ENCODE results near the gene RRAGC.

Gene RRAGC

GRCh38 chr1:38834221-38834782 is 25.3 kb downstream of the RRAGC start:
- Histone ChIP-seq H3K36me3 (ENCODE audit: control insufficient read depth, insufficient read depth, low read length) (peaks cover 9% of the 10 kb centered on the region), H3K27me3 (ENCODE audit: control insufficient read depth, insufficient read depth, low read length, poor library complexity, severe bottlenecking) (no peaks in the 10 kb centered on the region), H3K4me1 (ENCODE audit: control insufficient read depth, insufficient read depth, low read length) (no peaks in the 10 kb centered on the region), H3K27ac (ENCODE audit: insufficient read depth, low read depth, low read length, poor library complexity, severe bottlenecking) (no peak overlapping the region), H3K4me3 (ENCODE audit: insufficient read depth, low read depth, low read length) (no peak overlapping the region), H3K9me3 (ENCODE audit: control insufficient read depth, low read length) (no peaks in the 10 kb centered on the region)
- WGBS, 2 experiments: 99 to 100% methylated on average over 3 of the region's 3 CpGs

GRCh38 chr1:38833146-38833545 is 26.4 kb downstream of the RRAGC start:
- H3K27me3 ChIP-seq (ENCODE audit: control insufficient read depth, insufficient read depth, low read length, poor library complexity, severe bottlenecking): no peaks in the 10 kb centered on the region
- WGBS, 2 experiments: 74 to 77% methylated on average over 3 of the region's 3 CpGs
- H3K36me3 ChIP-seq (ENCODE audit: control insufficient read depth, insufficient read depth, low read length): peaks cover under 1% of the 10 kb centered on the region
- H3K27ac ChIP-seq (ENCODE audit: insufficient read depth, low read depth, low read length, poor library complexity, severe bottlenecking): no peak overlapping the region
- H3K4me1 ChIP-seq (ENCODE audit: control insufficient read depth, insufficient read depth, low read length): no peaks in the 10 kb centered on the region
- H3K4me3 ChIP-seq (ENCODE audit: insufficient read depth, low read depth, low read length): no peak overlapping the region
- H3K9me3 ChIP-seq (ENCODE audit: control insufficient read depth, low read length): no peaks in the 10 kb centered on the region

GRCh38 chr1:38832370-38832734 is 27.2 kb downstream of the RRAGC start:
- Histone ChIP-seq H3K27ac (ENCODE audit: insufficient read depth, low read depth, low read length, poor library complexity, severe bottlenecking) (no peak overlapping the region), H3K36me3 (ENCODE audit: control insufficient read depth, insufficient read depth, low read length) (no peaks in the 10 kb centered on the region), H3K4me1 (ENCODE audit: control insufficient read depth, insufficient read depth, low read length) (no peaks in the 10 kb centered on the region), H3K9me3 (ENCODE audit: control insufficient read depth, low read length) (no peaks in the 10 kb centered on the region), H3K4me3 (ENCODE audit: insufficient read depth, low read depth, low read length) (no peak overlapping the region), H3K27me3 (ENCODE audit: control insufficient read depth, insufficient read depth, low read length, poor library complexity, severe bottlenecking) (no peaks in the 10 kb centered on the region)
- 87 to 100% methylated on average over 1 to 3 of the region's 3 CpGs for WGBS, 2 experiments

- Histone ChIP-seq H3K9me3 (ENCODE audit: control insufficient read depth, low read length) (no peaks in the 10 kb centered on the region), H3K27ac (ENCODE audit: insufficient read depth, low read depth, low read length, poor library complexity, severe bottlenecking) (no peak overlapping the region), H3K27me3 (ENCODE audit: control insufficient read depth, insufficient read depth, low read length, poor library complexity, severe bottlenecking) (no peaks in the 10 kb centered on the region), H3K4me3 (ENCODE audit: insufficient read depth, low read depth, low read length) (no peak overlapping the region), H3K4me1 (ENCODE audit: control insufficient read depth, insufficient read depth, low read length) (no peaks in the 10 kb centered on the region), H3K36me3 (ENCODE audit: control insufficient read depth, insufficient read depth, low read length) (no peaks in the 10 kb centered on the region)
- WGBS, 2 experiments: 94 to 96% methylated on average over 6 of the region's 6 CpGs
These were observed 27.7 kb downstream of the RRAGC start for GRCh38 chr1:38831731-38832369.

- H3K27me3 ChIP-seq (ENCODE audit: control insufficient read depth, insufficient read depth, low read length, poor library complexity, severe bottlenecking): no peaks in the 10 kb centered on the region
- H3K4me3 ChIP-seq (ENCODE audit: insufficient read depth, low read depth, low read length): no peak overlapping the region
- H3K9me3 ChIP-seq (ENCODE audit: control insufficient read depth, low read length): no peaks in the 10 kb centered on the region
- H3K36me3 ChIP-seq (ENCODE audit: control insufficient read depth, insufficient read depth, low read length): no peaks in the 10 kb centered on the region
- no peak overlapping the region for H3K27ac ChIP-seq (ENCODE audit: insufficient read depth, low read depth, low read length, poor library complexity, severe bottlenecking)
- WGBS, 2 experiments: 70 to 72% methylated on average over 1 of the region's 1 CpG
- H3K4me1 ChIP-seq (ENCODE audit: control insufficient read depth, insufficient read depth, low read length): no peaks in the 10 kb centered on the region
These were observed 30.2 kb downstream of the RRAGC start for GRCh38 chr1:38829368-38829767.

- 91 to 95% methylated on average over 2 of the region's 2 CpGs for WGBS, 2 experiments
- Histone ChIP-seq H3K9me3 (ENCODE audit: control insufficient read depth, low read length) (no peaks in the 10 kb centered on the region), H3K4me1 (ENCODE audit: control insufficient read depth, insufficient read depth, low read length) (no peaks in the 10 kb centered on the region), H3K4me3 (ENCODE audit: insufficient read depth, low read depth, low read length) (no peak overlapping the region), H3K36me3 (ENCODE audit: control insufficient read depth, insufficient read depth, low read length) (no peaks in the 10 kb centered on the region), H3K27me3 (ENCODE audit: control insufficient read depth, insufficient read depth, low read length, poor library complexity, severe bottlenecking) (no peaks in the 10 kb centered on the region), H3K27ac (ENCODE audit: insufficient read depth, low read depth, low read length, poor library complexity, severe bottlenecking) (no peak overlapping the region)
These were observed 32.3 kb downstream of the RRAGC start for GRCh38 chr1:38827318-38827717.

- Histone ChIP-seq H3K27ac (ENCODE audit: insufficient read depth, low read depth, low read length, poor library complexity, severe bottlenecking) (no peak overlapping the region), H3K36me3 (ENCODE audit: control insufficient read depth, insufficient read depth, low read length) (no peaks in the 10 kb centered on the region), H3K9me3 (ENCODE audit: control insufficient read depth, low read length) (no peaks in the 10 kb centered on the region), H3K27me3 (ENCODE audit: control insufficient read depth, insufficient read depth, low read length, poor library complexity, severe bottlenecking) (no peaks in the 10 kb centered on the region), H3K4me3 (ENCODE audit: insufficient read depth, low read depth, low read length) (no peak overlapping the region), H3K4me1 (ENCODE audit: control insufficient read depth, insufficient read depth, low read length) (no peaks in the 10 kb centered on the region)
These were observed 32.7 kb downstream of the RRAGC start for GRCh38 chr1:38826886-38827285.

- Histone ChIP-seq H3K4me1 (ENCODE audit: control insufficient read depth, insufficient read depth, low read length) (no peaks in the 10 kb centered on the region), H3K36me3 (ENCODE audit: control insufficient read depth, insufficient read depth, low read length) (no peaks in the 10 kb centered on the region), H3K27me3 (ENCODE audit: control insufficient read depth, insufficient read depth, low read length, poor library complexity, severe bottlenecking) (no peaks in the 10 kb centered on the region), H3K4me3 (ENCODE audit: insufficient read depth, low read depth, low read length) (no peak overlapping the region), H3K9me3 (ENCODE audit: control insufficient read depth, low read length) (no peaks in the 10 kb centered on the region), H3K27ac (ENCODE audit: insufficient read depth, low read depth, low read length, poor library complexity, severe bottlenecking) (no peak overlapping the region)
- 92 to 93% methylated on average over 2 to 3 of the region's 3 CpGs for WGBS, 2 experiments
These were observed 33.3 kb downstream of the RRAGC start for GRCh38 chr1:38826262-38826661.

GRCh38 chr1:38820860-38821259 is 38.7 kb downstream of the RRAGC start:
- H3K4me1 ChIP-seq (ENCODE audit: control insufficient read depth, insufficient read depth, low read length): no peaks in the 10 kb centered on the region
- H3K9me3 ChIP-seq (ENCODE audit: control insufficient read depth, low read length): no peaks in the 10 kb centered on the region
- no peak overlapping the region for H3K4me3 ChIP-seq (ENCODE audit: insufficient read depth, low read depth, low read length)
- 85 to 89% methylated on average over 1 of the region's 1 CpG for WGBS, 2 experiments
- peaks cover 37% of the 10 kb centered on the region for H3K27me3 ChIP-seq (ENCODE audit: control insufficient read depth, insufficient read depth, low read length, poor library complexity, severe bottlenecking)
- H3K36me3 ChIP-seq (ENCODE audit: control insufficient read depth, insufficient read depth, low read length): no peaks in the 10 kb centered on the region
- H3K27ac ChIP-seq (ENCODE audit: insufficient read depth, low read depth, low read length, poor library complexity, severe bottlenecking): no peak overlapping the region

- H3K9me3 ChIP-seq (ENCODE audit: control insufficient read depth, low read length): no peaks in the 10 kb centered on the region
- H3K4me3 ChIP-seq (ENCODE audit: insufficient read depth, low read depth, low read length): no peak overlapping the region
- H3K36me3 ChIP-seq (ENCODE audit: control insufficient read depth, insufficient read depth, low read length): no peaks in the 10 kb centered on the region
- no peaks in the 10 kb centered on the region for H3K4me1 ChIP-seq (ENCODE audit: control insufficient read depth, insufficient read depth, low read length)
- no peak overlapping the region for H3K27ac ChIP-seq (ENCODE audit: insufficient read depth, low read depth, low read length, poor library complexity, severe bottlenecking)
- peaks cover 43% of the 10 kb centered on the region for H3K27me3 ChIP-seq (ENCODE audit: control insufficient read depth, insufficient read depth, low read length, poor library complexity, severe bottlenecking)
- WGBS, 2 experiments: 91 to 94% methylated on average over 2 of the region's 2 CpGs
These were observed 40.1 kb downstream of the RRAGC start for GRCh38 chr1:38819516-38819915.
